Stimulated activated CD4-positive, alpha-beta T cell treated with anti-CD3 and anti-CD28 coated beads, Interleukin-15, amount 100 ng/mL, for 1 hour (primary cell): ENCODE measurements around the gene WDR59.
"Not testable (repeated sequence)": the region's sequence is repeated elsewhere in the genome, so short reads cannot be mapped to it uniquely, and the experiment has no call there.

Source experiments
- DNase-seq, 2 donors: peaks; one replicate each; pipeline ENCODE4 v3.0.0-alpha.2; 2020; ENCODE audit warnings: low read depth in 1 of 2, low spot score in 1 of 2

WDR59 gene

DNA sequence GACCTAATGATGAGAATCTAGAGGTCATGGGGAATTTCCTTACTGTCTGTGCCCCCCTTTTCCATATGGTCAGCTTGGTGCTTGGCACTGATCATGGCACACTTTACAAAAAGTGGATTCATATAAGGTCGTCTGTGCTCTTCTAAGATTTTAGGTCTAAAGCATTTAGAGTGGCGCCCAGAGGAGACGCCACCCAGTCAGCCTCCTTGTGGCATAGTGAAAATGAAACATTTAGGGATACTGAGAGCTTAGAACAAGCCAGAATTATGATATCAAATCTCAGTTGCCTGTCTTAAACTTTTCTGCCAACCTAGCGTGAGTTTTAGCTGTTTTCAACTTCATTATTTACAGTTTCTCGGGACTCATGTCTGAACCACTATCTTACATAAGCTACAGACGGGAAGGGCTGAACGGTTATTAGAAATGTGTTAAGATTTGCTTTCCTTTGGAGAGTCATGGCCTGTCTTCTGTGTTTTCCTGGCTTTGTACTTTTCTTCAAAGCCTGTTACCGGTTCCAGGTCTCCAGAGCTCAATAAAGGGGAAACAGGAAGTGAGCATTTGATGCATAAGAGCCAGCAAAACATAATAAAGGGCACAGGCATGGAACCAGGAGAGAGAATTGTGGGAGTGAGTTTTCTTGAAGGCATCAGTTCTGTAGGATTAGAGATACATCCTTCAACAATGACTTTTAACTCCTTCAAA lies 27.6 kb upstream of the WDR59 start:
- DNase-seq: no peak

DNA sequence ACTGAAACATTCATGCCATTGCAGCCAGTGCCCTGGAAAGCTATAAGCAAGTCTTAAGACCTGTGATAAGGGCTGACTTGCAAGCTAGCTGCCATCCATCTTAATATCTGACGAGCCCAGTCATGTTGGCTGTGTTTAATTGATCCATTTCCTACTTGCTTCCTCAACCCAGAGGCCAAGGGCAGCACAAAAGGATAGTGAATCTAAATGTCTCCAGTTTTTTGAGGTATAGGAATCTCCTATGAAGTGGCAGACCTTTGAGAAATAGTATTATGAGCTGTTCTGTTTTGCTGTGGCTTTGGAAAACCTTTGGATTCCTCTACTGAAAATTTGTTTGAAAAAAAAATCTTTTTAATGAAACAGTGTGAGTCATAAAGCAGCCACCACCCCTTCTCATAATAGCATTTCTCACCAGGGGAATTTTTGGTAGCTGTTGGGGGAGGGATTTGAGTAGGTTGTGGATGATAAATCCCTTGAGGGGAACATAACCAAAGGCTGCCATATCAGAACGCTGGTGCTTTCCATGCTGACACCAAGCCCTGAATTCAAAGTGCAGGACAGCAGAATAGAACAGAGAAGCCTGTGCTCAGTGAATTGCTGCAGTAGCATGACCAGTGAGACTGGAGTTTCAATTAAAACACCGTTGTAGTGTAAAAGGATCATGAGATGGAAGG lies 26.8 kb upstream of the WDR59 start:
- peak in 1 of 2 donors; percentile 9 for DNase-seq

DNA sequence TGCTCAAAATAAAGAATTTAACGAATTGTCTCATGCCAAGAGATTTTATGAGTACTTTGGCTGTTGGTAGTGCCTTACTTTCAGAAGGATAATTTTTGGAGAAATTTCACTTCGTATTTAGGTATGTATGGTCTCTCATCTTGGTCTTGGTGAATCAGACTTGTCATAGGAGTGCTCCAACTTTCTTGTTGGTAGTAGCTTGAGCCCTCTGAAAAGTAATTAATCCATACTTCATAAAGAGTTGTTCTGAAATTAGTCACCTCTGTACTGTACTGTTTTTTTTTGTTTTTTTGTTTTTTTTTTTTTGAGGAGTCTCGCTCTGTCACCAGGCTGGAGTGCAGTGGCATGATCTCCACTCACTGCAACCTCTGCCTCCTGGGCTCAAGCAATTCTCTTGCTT lies 25.5 kb upstream of the WDR59 start:
- no peak for DNase-seq

DNA sequence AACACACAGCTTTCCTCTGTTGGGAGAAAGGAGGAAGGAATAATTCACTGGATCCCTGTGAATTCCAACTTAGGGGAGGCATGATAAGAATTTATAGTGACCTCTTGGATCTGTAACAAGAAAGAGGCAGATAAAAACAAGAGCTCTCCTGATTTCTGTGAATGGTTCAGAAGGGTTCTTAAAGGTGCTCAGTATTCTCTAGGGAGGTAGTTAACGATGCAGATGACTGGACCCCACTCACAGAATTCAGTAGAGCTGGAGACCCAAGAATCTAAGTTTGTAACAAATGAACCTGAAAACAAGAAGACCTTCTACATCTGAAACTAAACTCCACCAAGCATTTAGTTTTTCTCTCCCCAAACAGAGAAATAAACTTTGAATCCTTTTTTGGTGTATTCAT lies 22.5 kb upstream of the WDR59 start:
- no peak for DNase-seq

DNA sequence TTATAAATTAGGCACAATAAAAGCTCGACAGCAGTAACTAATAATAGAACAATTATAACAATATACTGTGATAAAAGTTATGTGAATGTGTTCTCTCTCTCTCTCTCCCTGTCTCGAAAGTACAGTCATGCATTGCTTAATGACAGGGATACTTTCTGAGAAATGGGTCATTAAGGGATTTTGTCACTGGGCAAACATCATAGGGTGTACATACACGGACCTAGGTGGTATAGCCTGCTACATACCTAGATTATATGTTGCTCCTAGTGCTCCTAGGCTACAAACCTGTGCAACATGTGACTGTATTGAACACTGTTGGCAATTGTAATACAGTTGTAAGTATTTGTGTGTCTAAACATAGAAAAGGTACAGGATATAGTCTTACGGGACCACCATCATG lies 20.8 kb upstream of the WDR59 start:
- no peak for DNase-seq

DNA sequence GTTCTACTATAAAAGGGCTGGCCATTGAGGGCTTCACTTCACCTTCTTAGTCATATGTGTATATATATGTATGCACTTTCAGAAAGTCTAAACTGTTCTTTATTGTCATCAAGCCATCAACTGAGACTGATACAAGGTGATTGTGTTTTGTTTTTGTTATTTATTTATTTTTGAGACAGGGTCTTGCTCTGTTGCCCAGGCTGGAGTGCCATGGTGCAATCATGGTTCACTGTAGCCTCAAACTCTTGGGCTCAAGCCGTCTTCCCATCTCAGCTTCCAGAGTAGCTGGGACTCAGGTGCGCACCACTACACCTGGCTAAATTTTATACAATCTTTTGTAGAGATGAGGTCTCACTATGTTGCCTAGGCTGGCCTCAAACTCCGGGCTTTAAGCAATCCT lies 19.5 kb upstream of the WDR59 start:
- DNase-seq: no peak

DNA sequence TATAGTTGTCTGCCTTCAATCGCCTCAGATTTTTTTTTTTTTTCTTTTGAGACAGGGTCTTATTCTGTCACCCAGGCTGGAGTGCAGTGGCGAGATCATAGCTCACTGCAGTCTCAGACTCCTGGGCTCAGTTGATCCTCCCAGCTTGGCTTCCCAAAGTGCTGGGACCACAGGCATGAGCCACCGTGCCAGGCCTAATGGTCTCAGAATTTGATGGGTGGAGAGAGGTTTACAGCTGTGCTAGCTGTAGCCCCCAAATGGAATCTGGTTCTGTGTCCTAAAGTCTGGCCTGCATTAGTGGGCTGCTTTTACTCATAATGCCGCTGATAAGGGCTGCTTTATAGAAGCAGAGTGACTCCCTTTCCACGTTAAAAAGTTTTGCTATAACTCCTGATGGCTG lies 19.0 kb upstream of the WDR59 start:
- DNase-seq: no peak

DNA sequence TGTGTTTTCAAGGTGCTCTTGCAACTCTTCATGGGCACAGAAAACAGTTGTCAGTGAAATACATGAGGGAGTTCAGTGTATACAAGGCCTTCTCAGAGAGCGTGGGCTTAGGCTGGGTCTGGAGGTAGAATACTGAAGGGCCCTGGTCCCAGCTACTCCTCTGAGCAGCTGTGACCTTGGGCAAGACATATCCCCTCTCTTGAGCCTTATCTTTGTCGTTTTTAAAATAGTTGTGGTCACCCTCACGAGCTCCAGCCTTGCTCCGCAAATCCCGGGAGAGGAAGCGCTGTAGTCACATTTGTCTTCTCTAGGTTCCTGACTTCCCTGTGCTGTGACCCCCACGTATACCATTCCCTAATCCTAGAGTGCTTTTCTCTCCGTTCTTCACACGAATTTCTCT lies 17.6 kb upstream of the WDR59 start:
- no peak for DNase-seq

DNA sequence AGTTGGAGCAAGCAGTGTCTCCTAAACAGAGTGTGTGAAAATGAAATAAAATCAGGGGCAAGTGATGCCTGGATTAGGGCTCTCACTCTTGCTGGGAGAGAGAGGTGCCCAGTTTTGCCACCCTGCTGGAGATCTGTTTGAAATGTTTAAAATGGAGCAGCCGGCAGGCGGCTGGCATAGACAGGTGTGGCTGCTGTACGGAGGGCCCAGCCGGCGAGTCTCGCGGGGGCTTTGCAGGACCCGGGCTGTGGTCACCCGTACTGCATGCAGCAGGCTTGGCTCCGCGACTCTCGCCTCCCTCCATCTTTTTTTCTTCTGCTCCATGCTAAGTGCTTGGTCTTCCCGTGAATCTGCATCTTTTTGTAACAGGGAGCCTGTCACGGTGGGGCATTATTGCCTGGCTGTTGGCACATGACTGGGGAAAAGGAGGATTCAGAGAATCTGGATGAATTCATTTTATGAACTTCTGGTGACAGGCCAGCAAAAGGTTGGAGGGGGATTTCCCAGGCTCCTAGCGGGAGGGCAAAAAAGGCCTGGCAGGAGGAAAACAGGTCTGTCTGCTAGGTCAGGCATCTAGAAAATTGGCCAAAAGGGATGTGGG lies 15.7 kb upstream of the WDR59 start:
- no peak for DNase-seq

DNA sequence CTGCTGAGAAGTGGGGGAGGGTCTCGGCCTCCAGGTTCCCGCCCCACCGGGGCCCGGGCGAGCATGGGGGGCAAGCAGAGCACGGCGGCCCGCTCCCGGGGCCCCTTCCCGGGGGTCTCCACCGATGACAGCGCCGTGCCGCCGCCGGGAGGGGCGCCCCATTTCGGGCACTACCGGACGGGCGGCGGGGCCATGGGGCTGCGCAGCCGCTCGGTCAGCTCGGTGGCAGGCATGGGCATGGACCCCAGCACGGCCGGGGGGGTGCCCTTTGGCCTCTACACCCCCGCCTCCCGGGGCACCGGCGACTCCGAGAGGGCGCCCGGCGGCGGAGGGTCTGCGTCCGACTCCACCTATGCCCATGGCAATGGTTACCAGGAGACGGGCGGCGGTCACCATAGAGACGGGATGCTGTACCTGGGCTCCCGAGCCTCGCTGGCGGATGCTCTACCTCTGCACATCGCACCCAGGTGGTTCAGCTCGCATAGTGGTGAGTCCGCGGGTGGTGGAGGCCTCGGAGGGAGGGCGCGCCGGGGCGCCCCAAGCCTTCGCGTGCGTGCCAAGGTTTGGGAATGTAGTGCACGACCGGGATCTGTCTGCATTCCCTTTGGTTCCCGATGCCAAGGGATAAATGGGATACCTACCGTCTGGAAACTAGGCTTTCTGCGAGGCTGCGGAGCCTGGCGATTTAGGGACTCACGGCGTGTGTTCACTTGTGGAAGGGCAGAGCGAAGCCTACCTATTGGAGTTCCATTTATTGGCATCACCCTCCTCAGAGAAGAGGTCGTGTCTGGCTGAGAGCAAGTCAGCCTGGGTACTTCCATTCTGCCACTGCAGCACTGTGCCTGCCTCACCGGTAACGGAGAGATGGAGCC lies 14.9 kb upstream of the WDR59 start:
- DNase-seq: peak; percentile 26 to 40

DNA sequence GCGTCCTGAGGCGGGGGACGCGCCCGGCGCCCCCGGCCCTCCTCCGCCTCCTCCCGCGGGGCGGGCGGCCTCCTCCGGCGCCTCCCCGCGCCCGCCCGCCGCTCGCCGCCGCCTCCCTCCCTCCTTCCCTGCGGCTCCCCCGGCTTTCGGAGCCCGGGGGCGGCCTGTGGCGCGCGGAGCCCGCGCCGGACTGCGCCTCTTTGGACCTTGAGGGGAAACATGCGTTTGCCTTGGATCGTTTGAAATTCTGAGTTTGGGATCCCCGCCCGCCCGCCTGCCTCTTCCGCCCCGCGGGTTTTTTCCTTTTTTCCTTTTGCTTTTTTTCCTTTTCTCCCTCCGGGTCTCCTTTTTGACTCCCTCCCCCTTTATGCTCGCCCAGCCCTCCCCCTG lies 14.3 kb upstream of the WDR59 start:
- peak in 1 of 2 donors; percentile 27 for DNase-seq

DNA sequence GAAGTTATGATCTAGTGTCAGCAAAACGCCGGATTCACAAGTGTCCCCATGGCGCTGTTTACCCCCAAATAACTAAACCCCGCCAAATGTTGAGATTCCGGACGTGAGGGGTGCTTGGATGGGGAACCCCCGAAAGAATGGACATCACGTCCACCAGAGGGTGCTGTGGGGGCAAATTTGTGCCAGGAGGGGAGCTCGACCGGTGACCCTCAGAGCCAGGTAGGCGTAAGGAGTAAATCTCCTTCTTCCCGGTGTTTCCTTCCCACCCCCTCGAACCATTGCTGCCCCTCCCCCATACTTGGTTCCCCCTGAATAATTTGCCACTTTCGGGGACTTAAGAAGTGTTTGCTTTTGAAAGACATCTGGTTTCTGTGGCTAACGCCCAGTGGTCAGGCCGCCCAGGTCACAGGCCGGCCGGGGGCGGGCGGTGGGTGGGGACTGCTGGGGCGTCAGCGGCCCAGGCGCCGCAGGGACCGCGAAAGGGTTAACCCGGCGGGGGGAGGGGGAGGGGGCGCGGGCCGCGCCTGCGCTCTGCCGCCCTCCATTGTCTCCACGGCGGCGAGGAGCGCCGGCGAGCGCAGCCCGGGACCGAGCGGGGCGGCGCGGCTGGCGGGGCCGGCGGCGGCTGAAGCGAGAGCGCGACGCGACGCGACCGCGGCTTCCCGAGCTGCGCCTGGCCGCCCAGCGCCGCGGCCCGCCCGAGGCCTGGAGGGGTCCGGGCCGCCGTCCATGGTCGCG lies 13.7 kb upstream of the WDR59 start, which contains the start of gene ZNRF1:
TSS of gene ZNRF1 (plus strand) at position 544 of the 738 bp plus-strand sequence. CDS start 648 bp downstream, outside the sequence.
- peak; percentile 73 to 82 for DNase-seq

DNA sequence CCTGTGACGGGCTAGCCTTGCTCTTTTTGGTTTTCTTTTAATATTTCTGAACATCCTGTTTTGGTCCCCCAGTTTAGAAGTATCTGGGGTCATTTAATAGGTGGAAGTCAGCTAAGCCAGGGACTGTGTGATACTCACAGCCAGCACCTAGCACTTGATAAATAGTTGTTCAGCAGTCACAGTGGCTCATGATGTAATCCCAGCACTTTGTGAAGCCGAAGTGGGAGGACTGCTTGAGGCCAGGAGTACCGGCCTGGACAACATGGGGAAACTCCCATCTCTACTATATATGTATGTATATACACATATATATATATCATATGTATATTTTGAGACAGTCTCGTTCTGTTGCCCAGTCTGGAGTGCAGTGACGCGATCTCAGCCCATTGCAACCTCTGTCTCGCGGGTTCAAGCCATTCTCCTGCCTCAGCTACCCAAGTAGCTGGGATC lies 12.1 kb upstream of the WDR59 start:
- DNase-seq: no peak

DNA sequence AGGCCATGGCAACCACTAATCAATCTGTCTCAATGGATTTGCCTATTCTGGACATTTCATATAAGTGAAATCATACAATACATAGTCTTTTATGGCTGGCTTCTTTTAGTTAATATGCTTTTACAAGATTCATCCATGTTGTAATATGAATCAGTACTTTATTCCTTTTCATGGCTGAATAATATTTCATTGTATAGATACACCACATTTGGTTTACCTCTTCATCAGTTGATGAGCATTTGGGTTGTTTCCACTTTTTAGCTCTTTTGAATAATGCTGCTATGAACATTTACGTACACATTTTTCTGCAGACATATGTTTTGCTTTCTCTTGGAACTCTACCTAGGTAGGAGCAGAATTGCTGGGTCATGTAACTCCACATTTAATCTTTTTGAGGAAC lies 11.1 kb upstream of the WDR59 start:
- no peak for DNase-seq

DNA sequence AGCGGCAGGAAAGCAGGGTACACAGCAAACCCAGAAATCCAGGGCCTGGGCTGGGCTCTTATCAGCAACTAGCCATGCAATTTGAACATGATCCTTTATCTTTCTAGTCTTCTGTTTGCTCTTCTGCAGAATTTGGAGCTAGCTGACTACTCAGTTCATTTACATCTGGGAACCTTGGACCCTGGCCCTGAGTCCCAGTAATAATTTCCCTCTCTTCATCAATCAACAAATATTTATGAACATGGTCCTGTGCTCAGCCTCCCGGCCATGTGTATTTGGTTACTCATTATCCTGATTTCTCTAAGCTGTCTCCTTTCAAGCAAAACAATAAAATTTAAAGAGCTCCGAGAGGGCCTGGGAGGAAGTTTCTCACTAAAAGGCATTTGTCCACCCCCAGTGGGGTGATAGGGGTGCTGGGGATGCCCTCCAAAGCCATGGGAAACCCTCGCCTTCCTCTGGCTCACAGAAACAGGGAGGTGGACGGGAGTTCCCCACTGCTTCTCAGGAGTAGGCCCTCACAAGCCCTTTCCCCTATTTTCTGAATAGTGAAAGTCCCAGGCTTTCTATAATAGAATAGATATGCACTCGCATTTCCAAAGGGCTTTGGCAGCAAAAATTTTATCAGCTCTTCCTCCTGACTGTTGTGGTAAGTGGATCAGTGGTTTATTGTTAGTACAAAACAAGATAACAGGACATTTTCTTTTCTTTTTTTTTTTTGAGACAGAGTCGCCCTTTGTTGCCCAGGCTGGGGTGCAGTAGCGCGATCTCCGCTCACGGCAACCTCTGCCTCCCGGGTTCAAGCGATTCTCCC lies 6.9 kb upstream of the WDR59 start:
- DNase-seq: no peak

DNA sequence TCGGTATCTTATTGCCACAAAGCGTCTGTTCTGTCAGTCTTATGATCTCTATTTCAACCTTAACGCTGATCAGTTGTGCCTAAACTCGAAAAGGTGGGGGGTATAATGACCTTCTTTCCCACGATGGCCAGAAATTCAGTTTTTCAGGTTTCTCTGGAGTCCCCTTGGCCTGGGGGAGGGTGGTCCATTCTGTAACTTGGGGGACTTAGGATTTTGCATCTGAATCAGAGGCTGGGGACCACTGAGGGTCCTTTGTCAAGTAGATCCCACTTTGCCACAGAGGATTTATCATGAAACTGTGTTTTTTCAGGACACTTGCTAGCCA lies 6.3 kb upstream of the WDR59 start:
- no peak for DNase-seq

DNA sequence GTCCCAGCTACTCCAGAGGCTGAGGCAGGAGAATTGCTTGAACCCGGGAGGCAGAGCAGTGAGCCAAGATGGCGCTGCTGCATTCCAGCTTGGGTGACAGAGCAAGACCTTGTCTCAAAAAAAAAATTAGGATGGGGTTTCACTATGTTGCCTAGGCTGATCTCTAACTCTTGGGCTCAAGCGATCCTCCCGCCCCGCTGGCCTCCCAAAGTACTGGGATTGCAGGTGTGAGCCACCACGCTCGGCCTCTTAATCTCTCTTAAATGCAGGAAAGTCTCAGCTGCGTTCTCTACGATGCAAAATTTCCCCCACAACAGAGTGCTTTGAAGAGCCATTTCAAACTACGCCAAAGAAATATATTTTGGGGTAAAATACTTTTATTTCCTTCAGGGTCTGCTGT lies 5.9 kb upstream of the WDR59 start:
- no peak for DNase-seq

DNA sequence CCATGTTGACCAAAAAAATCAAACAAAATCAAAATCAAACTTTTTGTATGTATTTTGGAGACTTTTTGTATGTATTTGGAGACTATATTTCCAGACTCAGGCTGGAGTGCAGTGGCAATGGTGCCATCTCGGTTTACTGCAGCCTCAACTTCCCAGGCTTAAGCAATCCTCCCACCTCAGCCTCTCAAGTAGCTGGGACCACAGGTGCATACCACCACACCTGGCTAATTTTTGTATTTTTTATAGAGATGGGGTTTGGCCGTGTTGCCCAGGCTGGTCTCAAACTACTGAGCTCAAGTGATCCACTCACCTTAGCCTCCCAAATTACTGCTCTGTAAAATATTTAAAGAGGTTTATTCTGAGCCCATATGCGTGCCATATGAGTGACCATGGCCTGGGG lies 4.9 kb upstream of the WDR59 start:
- not testable (repeated sequence) for DNase-seq

DNA sequence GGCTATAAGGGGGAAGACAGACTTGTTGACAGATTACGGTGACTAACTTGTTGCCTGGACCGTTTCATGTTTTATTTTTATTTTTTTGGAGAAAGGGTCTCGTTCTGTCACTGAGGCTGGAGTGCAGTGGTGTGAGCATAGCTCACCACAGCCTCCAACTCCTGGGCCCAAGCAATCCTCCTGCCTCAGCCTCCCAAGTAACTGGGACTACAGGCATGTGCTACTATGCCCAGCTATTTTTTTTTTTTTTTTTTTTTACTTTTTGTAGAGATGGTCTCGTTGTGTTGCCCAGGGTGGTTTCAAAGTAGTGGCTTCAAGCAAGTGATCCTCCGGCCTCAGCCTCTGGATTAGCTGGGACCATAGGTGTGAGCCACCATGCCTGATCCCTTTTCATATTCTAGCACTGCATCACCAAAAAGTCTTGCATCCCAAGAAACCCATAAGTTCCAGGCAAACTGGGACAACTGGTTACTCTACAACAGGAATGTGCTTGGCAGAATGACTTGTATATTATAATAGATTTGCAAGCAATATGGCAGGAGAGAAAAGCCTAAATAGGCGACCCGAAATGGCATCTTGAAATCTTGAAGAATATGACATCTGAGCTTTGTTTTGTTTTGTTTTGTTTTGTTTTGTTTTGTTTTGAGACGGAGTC lies 2.2 kb upstream of the WDR59 start:
- DNase-seq: no peak

DNA sequence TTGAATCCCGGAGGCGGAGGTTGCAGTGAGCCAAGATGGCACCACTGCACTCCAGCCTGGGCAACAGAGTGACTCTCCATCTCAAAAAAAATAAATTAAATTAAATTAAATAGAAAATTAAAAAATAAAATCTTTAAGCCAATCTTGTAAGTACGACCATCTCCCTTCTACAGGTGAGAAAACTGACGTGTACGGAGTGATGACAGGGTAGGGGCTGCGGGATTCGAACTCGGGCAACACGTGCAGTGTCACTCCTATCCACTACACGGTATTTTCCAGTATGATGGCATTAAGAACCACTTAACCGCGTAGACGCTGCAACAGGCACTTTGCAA lies 762 bp downstream of the WDR59 start:
- DNase-seq: no peak
